B cell (primary cell): ENCODE results near the gene PDK3. TPM values are rescaled to one million over a fixed set of nuclear protein-coding genes. Genes with fewer than 3 reads are reported as not detected.

Source experiments
- ATAC-seq: fragments of 200-7000 bp; cut with Tn5 transposase; one replicate; pipeline ENCODE4 v1.10.0; 2021; ENCODE audit warnings: low read depth, mild to moderate bottlenecking, moderate number of reproducible peaks, moderate library complexity
- CTCF ChIA-PET: fragments of 350-600 bp; sonication (Branson Sonifier 250); formaldehyde crosslinking; loops from one replicate; lab custom pipeline; 2021; ENCODE audit warnings: antibody characterized with exemption, inconsistent platforms; lab: Charles Lee
- POLR2A ChIA-PET: fragments of 350-600 bp; sonication (Branson Sonifier 250); formaldehyde crosslinking; loops from one replicate; lab custom pipeline; 2021; ENCODE audit warnings: antibody characterized with exemption; lab: Charles Lee
- DNase-seq: peaks from one replicate; pipeline ENCODE4 v3.0.0; 2013
- H2AFZ ChIP-seq: 2 replicates; pipeline ENCODE4 v1.6.1; 2012; ENCODE audit warnings: mild to moderate bottlenecking, low read depth, low read length; ENCODE audit not compliant: insufficient read depth, poor library complexity, severe bottlenecking
- H3K27ac ChIP-seq, 2 donors: 1 replicate in 1 of 2; 2 replicates in 1 of 2; pipeline ENCODE4 v1.5.1; 2012 to 2013; ENCODE audit warnings: low read length in 2 of 2, mild to moderate bottlenecking in 2 of 2, moderate library complexity in 1 of 2
- H3K27me3 ChIP-seq, 4 experiments: fragments of 200-600 bp in 1 of 4; sonication (generic) in 1 of 4; replicated peaks in 1 of 4; 1 replicate in 2 of 4; 2 replicates in 2 of 4; pipeline versions ENCODE4 v1.6.1 to v1.7.0; 2013 to 2016; ENCODE audit warnings: low read length in 3 of 4, mild to moderate bottlenecking in 2 of 4, mixed read lengths in 1 of 4, moderate library complexity in 1 of 4; ENCODE audit not compliant: insufficient read depth in 4 of 4, control insufficient read depth in 3 of 4; ENCODE audit errors: control extremely low read depth in 1 of 4
- H3K36me3 ChIP-seq, 2 experiments: replicated peaks in 1 of 2; 1 replicate in 1 of 2; 2 replicates in 1 of 2; pipeline versions ENCODE4 v1.6.1 to v1.7.1; 2013; ENCODE audit warnings: low read length in 1 of 2; ENCODE audit not compliant: insufficient read depth in 2 of 2, control insufficient read depth in 1 of 2; ENCODE audit errors: control extremely low read depth in 1 of 2, extremely low read depth in 1 of 2
- H3K4me1 ChIP-seq, 2 donors: fragments of 200-600 bp in 1 of 2; sonication (generic) in 1 of 2; 1 replicate in 1 of 2; 2 replicates in 1 of 2; pipeline versions ENCODE4 v1.5.1 to v1.6.1; 2013 to 2017; ENCODE audit warnings: low read length in 2 of 2; ENCODE audit not compliant: control insufficient read depth in 2 of 2, insufficient read depth in 2 of 2
- H3K4me2 ChIP-seq: replicated peaks from 2 replicates; pipeline ENCODE3; 2012; ENCODE audit warnings: mild to moderate bottlenecking, low read depth, low read length; ENCODE audit not compliant: poor library complexity, severe bottlenecking
- H3K4me3 ChIP-seq, 5 experiments: fragments of 200-600 bp in 1 of 5; sonication (generic) in 1 of 5; 1 replicate in 3 of 5; 2 replicates in 2 of 5; pipeline versions ENCODE4 v1.5.1 to v1.7.0; 2011 to 2016; ENCODE audit warnings: low read length in 4 of 5, mild to moderate bottlenecking in 4 of 5, low read depth in 2 of 5, control low read depth in 1 of 5, moderate library complexity in 1 of 5; ENCODE audit not compliant: insufficient read depth in 1 of 5; ENCODE audit errors: control extremely low read depth in 1 of 5, extremely low read depth in 1 of 5
- H3K79me2 ChIP-seq: fragments of 200-600 bp; sonication (generic); one replicate; pipeline ENCODE4 v1.6.0; 2016; ENCODE audit warnings: low read length; ENCODE audit not compliant: control insufficient read depth, insufficient read depth
- H3K9ac ChIP-seq: fragments of 200-600 bp; sonication (generic); 2 replicates; pipeline ENCODE4 v1.6.1; 2017; ENCODE audit warnings: mild to moderate bottlenecking, low read length, moderate library complexity
- H3K9me3 ChIP-seq, 3 donors: one replicate each; pipeline versions ENCODE4 v1.6.1 to v1.7.1; 2013; ENCODE audit warnings: low read length in 2 of 3; ENCODE audit not compliant: control insufficient read depth in 2 of 3, insufficient read depth in 1 of 3; ENCODE audit errors: control extremely low read depth in 1 of 3
- H4K20me1 ChIP-seq: 2 replicates; pipeline ENCODE4 v1.6.0; 2012; ENCODE audit warnings: mild to moderate bottlenecking, low read length; ENCODE audit not compliant: insufficient read depth, control insufficient read depth, poor library complexity, severe bottlenecking
- H3K27ac Mint-ChIP-seq: one replicate; pipeline ENCODE4 v1.8.0; 2021; ENCODE audit warnings: mixed read lengths
- H3K27me3 Mint-ChIP-seq: one replicate; pipeline ENCODE4 v1.8.0; 2021; ENCODE audit warnings: mixed read lengths
- H3K4me1 Mint-ChIP-seq: one replicate; pipeline ENCODE4 v1.8.0; 2021; ENCODE audit warnings: mixed read lengths
- H3K4me3 Mint-ChIP-seq: one replicate; pipeline ENCODE4 v1.8.0; 2021; ENCODE audit warnings: mixed read lengths
- H3K9me3 Mint-ChIP-seq: one replicate; pipeline ENCODE4 v1.8.0; 2022; ENCODE audit warnings: mixed read lengths; ENCODE audit not compliant: insufficient read depth
- EZH2 ChIP-seq: IDR thresholded peaks from 2 replicates; pipeline ENCODE4 v1.6.1; 2012; ENCODE audit warnings: borderline replicate concordance, low read depth, mild to moderate bottlenecking, moderate library complexity, low read length; ENCODE audit not compliant: insufficient read depth, poor library complexity, severe bottlenecking
- WGBS: methylation state at CpG from one replicate; pipeline ENCODE4 v1.1.5; 2013; ENCODE audit warnings: missing lambda C conversion rate; ENCODE audit not compliant: insufficient coverage; 5-methylcytosine and 5-hydroxymethylcytosine counted together
- intact Hi-C: fragments of 100-400 bp; cut with micrococcal nuclease; formaldehyde crosslinking; loops from one replicate; pipeline ENCODE4 v1.10.0; 2022
- polyA plus RNA-seq: library from polyadenylated mRNA; depleted of rRNA; stranded (reverse); fragments of >200 nt; gene quantifications from 2 replicates; pipeline ENCODE4 v1.2.3, GENCODE V29; 2012
- total RNA-seq, 2 donors: library from RNA; stranded (reverse); fragments of 120-200 nt in 1 of 2; gene quantifications; 1 replicate in 1 of 2; 2 replicates in 1 of 2; pipeline versions ENCODE4 v1.2.3 to v1.2.4, GENCODE V29; 2013 to 2022
- TF ChIP-seq, protein P1 (sequence below): fragments of 200-600 bp; IDR thresholded peaks from one replicate; pipeline ENCODE4 v1.8.0; 2022; ENCODE audit warnings: antibody characterized with exemption, mild to moderate bottlenecking

Gene PDK3
- total and polyA plus RNA-seq, 2 donors (not counting 1 experiment from before 2014, with no cell fraction given) = 5.5 to 18.3 TPM

GRCh38 chrX:24478509-24478908 is 13.4 kb downstream of the PDK3 start:
- peak overlapping the region; percentile 46 for H3K9ac ChIP-seq
- intact Hi-C loops = loop anchor here (5.0 kb wide), 1 partner anchor 326 kb away; no protein-coding TSS in a partner anchor
- no peaks in the 10 kb centered on the region for H4K20me1 ChIP-seq
- ChIA-PET POLR2A (interaction anchor here (0.9 kb wide), 1 partner anchor 13 kb away, joined by 12 read pairs; the partner anchor contains the start of gene PDK3), CTCF (interaction anchor here (2.6 kb wide), 1 partner anchor 20 kb away, joined by 16 read pairs; no protein-coding TSS in a partner anchor)
- no peaks in the 10 kb centered on the region for H3K27me3 ChIP-seq
- DNase-seq = no peak
- peak overlapping the region; percentile 93 to 96 for H3K27ac ChIP-seq
- peaks cover 33 to 49% of the 10 kb centered on the region in 2 donors for H3K4me1 ChIP-seq
- Mint-ChIP-seq H3K27ac (peak overlapping the region; percentile 99), H3K4me3 (peak overlapping the region; percentile 54), H3K4me1 (peaks cover 62% of the 10 kb centered on the region), H3K27me3 (no peaks in the 10 kb centered on the region), H3K9me3 (no peaks in the 10 kb centered on the region)
- H3K4me2 ChIP-seq = peak overlapping the region; percentile 68
- no CpG with 5 or more reads among the region's 4 CpGs for WGBS
- ATAC-seq = no peak
- no peaks in the 10 kb centered on the region for H3K36me3 ChIP-seq
- peaks cover 59% of the 10 kb centered on the region for H3K79me2 ChIP-seq
- TF ChIP-seq, protein P1, sequence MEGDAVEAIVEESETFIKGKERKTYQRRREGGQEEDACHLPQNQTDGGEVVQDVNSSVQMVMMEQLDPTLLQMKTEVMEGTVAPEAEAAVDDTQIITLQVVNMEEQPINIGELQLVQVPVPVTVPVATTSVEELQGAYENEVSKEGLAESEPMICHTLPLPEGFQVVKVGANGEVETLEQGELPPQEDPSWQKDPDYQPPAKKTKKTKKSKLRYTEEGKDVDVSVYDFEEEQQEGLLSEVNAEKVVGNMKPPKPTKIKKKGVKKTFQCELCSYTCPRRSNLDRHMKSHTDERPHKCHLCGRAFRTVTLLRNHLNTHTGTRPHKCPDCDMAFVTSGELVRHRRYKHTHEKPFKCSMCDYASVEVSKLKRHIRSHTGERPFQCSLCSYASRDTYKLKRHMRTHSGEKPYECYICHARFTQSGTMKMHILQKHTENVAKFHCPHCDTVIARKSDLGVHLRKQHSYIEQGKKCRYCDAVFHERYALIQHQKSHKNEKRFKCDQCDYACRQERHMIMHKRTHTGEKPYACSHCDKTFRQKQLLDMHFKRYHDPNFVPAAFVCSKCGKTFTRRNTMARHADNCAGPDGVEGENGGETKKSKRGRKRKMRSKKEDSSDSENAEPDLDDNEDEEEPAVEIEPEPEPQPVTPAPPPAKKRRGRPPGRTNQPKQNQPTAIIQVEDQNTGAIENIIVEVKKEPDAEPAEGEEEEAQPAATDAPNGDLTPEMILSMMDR = no peak
- TF ChIP-seq EZH2 = no peak
- peak overlapping the region; percentile 31 for H2AFZ ChIP-seq
- H3K4me3 ChIP-seq = peak overlapping the region in 1 of 5 experiments; percentile 62
- no peaks in the 10 kb centered on the region for H3K9me3 ChIP-seq

DNA sequence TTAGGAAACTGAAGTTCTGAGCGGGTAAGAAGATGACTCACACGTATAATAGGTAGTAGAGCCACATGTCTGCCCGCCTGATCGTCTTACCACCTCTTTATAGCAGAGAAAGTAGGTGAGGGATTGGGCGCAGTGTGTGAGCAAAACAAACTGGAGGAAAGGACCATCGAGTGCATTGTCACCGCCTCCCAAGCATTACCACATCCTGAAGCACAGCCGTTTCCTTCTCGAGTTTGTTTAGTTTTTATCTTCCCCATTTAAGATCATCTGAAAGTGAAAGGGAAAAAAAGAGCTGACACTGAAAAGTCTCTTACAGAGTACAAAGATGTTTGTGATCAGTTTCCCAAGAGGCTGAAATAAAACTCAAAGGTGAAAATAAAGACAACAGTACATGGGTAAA is 14.8 kb downstream of the PDK3 start:
- ChIA-PET CTCF (interaction anchor here (0.8 to 2.6 kb wide), 3 partner anchors 15 to 19 kb away, joined by 3 to 16 read pairs (median 3); partner anchors contain the start of gene PDK3), POLR2A (interaction anchor here (1.4 kb wide), 1 partner anchor 16 kb away, joined by 3 read pairs; no protein-coding TSS in a partner anchor)
- peak overlapping the region; percentile 93 to 96 for H3K27ac ChIP-seq
- H3K4me2 ChIP-seq = peak overlapping the region; percentile 68
- ATAC-seq (peak; percentile 96), DNase-seq (peak; percentile 89)
- peak overlapping the region; percentile 31 to 62 (median 42) for H3K4me3 ChIP-seq
- WGBS = no CpG with 5 or more reads among the region's 9 CpGs
- no peaks in the 10 kb centered on the region for H3K27me3 ChIP-seq
- H3K36me3 ChIP-seq = no peaks in the 10 kb centered on the region
- peak overlapping the region; percentile 99 for H3K27ac Mint-ChIP-seq
- H3K9me3 Mint-ChIP-seq = no peaks in the 10 kb centered on the region
- no peaks in the 10 kb centered on the region for H4K20me1 ChIP-seq
- intact Hi-C loops = loop anchor here (1.0 to 5.0 kb wide), 6 partner anchors 15 to 813 kb away; partner anchors contain the start of genes PDK3, PRDX4 and SAT1
- peak overlapping the region; percentile 92 for H3K4me3 Mint-ChIP-seq
- H3K9ac ChIP-seq = peak overlapping the region; percentile 46
- H3K4me1 ChIP-seq = peaks cover 33 to 49% of the 10 kb centered on the region in 2 donors
- H3K27me3 Mint-ChIP-seq = no peaks in the 10 kb centered on the region
- no peak for TF ChIP-seq EZH2
- TF ChIP-seq, protein P1 = no peak
- H3K9me3 ChIP-seq = no peaks in the 10 kb centered on the region
- peaks cover 64% of the 10 kb centered on the region for H3K79me2 ChIP-seq
- H3K4me1 Mint-ChIP-seq = peaks cover 62% of the 10 kb centered on the region
- peak overlapping the region; percentile 45 for H2AFZ ChIP-seq
